Activated T-cell treated with anti-CD3 and anti-CD28 coated beads for 4 hours (primary cell): ENCODE results near the gene EFCAB6.

ENCODE experiments used
- DNase-seq: peaks from one replicate; pipeline ENCODE4 v3.0.0-alpha.2; 2020

EFCAB6 gene

DNA sequence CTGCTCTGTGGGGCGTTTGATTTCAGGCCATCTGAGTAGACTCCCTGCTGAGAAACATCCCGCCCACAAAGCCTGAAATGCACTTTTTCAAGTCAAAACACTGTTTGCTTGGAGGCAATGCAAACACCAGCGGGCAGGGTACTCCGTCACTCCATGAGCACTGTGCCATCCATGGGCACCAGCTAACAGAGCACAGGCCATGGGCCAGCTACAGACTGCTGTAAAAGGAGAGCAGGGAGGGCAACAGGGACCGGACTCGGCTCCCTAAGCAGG is 16.6 kb upstream of the EFCAB6 start:
- DNase-seq = no peak

- DNase-seq = no peak
Measured at GRCh38 chr22:43827926-43828724, 16.0 kb upstream of the EFCAB6 start.

DNA sequence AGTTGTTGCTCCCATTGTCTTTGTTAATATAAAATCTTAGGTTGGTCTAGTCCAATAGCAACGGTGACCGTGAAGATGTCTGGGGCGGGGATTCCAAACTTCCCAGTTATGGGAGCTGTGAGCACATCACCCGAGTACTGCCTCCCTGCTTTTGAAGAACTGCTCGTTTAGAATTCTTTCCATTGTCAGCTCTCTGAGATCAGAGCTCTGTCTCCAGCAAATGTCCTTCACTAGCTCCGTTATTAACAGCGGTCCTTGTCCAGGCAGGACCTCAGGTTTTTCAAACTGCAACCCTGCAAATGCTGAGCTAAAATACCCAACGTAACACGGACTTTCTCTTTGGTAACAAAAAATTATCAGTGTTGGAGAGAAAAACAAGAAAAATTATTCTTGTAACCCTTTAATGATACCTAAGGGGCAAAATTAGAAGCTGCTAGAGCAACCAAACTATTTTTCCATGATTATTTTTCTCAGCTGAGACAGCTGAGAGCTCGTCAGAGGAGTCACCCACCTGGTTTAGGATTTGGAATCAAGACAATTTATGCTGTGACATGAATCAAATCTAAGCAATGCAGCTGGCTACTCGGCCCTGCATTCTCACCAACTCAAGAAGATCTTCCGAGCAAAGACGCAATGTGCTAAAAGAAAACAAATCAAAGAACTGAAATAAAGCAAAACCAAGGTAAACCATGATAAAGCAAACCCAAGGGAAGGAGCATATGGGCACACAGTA is 15.1 kb upstream of the EFCAB6 start:
- DNase-seq = no peak

DNA sequence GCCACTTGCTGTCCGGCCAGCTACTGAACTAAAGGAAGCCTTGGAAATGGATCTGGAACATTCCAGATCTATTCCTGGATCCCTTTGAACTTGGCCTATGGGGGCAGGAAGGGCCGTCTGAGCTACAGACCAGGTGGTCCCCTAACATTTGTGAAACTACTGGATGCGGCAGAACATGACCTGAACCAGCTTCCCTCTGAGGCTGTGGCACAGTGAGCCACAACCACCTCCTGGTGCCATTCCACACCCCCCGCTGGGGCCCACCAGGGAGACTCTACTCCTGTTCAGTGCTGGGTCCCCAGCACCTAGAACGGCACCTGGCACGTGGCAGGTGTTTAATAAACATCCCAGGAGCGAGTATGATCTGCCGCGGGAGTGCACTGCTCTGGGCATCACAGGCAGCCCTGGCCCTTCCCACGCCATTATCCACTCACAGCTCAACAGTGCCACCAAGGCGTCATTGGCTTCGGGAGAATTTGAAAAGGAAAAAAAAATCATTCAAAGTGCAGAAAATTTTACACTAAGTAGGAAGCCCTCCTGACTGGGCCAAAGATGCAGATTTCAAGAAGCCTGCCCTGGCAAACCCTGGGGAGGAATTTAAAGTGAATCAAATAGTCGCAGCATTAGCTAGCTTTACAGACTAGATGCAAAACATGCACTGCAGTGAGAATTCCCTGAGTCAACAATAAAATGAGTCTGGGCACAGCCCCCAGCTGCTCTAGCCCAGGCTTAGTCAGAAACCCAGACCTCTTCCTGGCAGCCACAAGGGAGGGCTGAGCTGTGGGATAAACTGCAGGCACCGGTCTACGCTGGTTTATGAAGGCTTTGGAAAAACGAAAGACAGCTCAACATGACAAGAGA is 14.3 kb upstream of the EFCAB6 start:
- no peak for DNase-seq

GRCh38 chr22:43825651-43826050 is 13.5 kb upstream of the EFCAB6 start:
- DNase-seq = no peak

DNA sequence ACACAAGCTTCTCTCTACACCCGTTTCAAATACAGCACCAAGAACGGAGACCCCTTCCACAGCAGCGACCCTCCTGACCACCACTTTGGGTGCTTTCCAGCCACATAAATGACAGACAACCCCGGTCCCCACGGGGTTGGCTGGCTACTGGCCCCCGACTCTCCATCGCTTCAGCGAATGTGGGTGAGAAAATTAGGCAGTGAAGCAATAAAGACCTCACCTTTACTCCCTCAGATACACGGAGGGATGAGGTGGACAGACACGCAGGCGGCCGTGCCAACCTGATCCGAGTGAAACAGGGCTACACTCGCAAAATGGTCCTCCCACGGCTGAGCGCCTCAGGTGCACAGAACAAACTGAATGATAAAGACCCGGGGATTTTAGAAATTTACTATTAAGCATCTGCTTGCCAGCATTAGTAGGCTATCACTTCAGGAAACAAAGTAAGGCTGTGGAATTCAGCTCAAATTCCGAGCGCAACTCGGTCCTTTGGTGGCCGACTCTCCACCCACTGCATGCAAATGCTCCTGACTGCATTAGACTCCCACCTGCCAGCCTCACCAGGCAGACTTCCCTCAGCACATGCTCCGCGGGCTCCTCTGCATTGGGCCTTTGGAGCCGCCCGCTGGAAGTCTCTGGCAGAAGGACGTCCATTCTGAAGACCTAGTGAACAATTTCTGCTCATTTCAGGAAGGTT is 12.8 kb upstream of the EFCAB6 start:
- no peak for DNase-seq

DNA sequence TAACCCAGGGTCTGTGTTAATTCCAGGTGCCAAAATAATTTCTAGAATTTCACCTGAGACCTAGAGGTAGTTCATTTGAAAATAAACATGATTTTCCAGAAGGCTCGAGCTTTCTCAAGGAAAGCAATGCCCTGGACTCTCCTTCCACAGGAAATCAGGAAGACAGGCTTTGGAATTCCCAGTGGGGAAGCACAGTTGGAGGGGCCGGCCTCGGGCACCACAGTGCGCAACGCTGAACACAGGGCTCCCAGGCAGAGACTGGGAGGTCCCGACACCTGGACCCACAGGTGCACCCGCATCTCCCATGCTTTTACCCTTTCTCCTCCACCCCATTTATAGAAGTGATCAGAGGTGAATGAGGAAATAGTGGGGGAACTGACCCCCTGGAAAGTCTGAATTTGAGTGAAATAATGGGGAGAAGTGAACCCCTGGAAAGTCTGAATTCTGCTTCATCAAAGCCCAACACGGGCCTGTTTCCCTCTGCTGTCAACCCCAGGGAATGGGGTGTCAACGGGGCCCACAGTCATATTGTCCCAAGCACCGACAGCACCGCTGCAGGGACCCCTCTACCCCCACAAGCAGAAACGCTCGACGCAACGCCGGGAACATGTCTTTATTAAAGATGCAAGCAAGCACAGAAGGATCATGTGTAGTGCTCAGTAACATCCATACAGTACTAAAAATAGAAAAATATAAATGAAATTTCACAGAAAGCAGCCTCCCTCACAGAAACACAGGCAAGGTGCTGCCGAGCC is 12.0 kb upstream of the EFCAB6 start:
- DNase-seq = no peak

- DNase-seq = no peak
Measured at GRCh38 chr22:43823353-43823908, 11.3 kb upstream of the EFCAB6 start.

GRCh38 chr22:43821606-43822425 is 9.7 kb upstream of the EFCAB6 start:
- DNase-seq = no peak

DNA sequence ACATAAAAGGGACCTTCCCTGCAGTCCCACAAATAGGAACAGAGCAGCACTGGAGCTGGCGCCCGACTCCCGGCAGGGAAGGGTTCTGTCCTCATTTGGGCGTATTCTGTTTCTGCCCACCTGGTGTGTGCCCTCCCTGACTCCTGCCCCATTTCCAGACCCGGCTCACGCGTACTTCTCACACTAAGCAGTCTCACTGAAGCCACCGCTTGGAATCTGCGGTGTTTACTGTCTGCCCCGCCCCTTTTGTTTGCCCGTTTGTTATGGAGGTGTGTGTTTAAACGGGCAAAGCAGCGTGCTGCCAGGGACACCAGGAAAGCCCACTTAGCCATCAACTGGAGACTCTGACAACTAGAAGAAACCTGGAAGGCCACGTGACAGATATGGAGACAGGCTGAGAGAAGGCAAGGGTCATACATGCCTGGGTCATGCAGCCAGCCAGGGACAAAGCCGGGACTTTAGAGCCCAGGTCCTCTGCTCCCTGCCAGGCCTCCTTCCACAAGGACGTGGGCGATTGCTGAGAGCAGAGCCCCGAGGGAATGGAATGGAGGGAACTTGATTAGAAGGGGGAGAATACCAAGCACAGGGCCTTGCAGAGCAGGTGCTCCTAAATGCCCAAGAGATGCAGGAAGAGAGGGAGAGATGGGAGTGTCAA is 8.7 kb upstream of the EFCAB6 start:
- no peak for DNase-seq

GRCh38 chr22:43819931-43820640 is 8.0 kb upstream of the EFCAB6 start:
- no peak for DNase-seq

DNA sequence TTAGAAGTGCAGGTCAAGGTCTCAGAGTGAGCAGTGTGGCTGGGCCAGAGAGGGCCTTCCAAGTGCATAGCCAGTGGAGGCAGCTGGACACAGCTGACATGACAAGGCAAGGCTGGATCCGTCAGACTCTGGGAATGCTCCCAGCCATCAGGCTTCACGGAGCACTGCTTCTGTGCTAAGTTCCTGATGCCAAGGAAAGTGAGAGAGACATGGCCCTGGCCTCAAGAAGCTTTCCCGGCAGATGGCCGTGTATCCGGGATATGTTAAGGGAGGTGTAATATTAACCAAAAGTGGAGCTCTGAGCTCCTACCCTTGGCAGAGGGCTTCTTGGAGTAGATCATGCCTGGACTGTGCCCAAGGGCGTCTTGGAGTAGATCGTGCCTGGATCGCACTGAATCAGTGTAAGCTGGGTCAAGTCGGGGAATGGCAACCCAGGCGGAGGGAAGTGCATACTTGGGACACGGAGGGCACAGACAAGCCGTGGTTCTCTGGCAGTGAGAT is 7.4 kb upstream of the EFCAB6 start:
- no peak for DNase-seq

DNA sequence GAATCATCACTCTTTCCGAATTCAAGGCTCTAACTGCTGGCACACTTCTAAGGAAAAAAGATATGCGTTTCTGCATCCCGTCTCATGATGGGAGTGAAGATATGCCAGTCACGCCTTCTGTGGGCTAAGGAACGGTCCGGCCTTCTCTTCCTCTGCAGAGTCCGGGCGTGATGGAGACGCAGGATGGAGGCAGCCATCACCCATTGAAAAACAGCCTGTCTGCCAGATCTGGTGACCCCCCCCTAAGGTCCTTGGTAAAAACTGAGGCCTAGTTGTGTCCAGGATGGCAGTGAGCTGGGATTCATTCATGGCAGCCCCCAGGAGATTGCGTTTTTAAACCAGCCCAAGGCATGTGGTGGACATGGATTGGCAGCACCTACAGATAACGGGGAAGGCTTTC is 6.9 kb upstream of the EFCAB6 start:
- no peak for DNase-seq

- no peak for DNase-seq
Measured at GRCh38 chr22:43817402-43817801, 5.3 kb upstream of the EFCAB6 start.

DNA sequence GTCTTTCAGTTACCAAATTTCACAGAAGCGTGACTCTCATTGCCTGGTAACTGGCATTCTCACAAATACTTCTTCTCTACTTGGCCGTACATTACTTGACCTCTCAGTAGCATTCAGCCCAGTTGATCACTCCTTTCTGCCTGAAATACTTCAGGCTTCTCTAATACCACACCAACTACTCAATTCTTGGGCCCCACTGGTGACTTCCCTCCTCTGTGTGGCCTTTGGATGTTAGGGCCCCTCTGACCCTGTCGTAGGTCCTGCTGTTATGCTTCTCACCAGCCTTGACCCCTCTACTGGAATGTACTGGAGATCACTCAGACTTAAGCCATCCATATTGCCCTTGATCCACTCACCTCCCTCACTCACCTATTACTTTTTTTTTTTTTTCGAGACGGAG is 2.2 kb upstream of the EFCAB6 start:
- DNase-seq = no peak

- no peak for DNase-seq
Measured at GRCh38 chr22:43812890-43813289, 785 bp upstream of the EFCAB6 start.

DNA sequence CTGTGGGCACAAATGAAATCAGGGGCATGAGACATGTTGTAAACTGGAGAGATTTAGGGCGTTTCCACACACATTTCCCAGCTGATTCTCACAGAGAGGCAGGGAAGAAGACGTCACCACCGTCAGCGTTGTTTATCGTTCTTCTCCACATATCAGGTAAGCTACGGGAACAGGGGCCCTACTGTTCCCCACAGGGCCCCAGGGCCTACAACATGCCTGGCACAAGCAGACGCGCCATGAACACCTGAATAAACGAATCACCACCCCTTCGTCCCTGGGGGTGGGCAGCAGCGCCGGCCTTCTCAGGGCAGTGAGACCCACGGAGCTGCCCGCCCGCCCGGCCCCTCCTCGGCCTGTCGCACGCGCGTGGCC is 342 bp downstream of the EFCAB6 start:
- no peak for DNase-seq

- DNase-seq = no peak
Measured at GRCh38 chr22:43802897-43803495, 9.1 kb downstream of the EFCAB6 start.

DNA sequence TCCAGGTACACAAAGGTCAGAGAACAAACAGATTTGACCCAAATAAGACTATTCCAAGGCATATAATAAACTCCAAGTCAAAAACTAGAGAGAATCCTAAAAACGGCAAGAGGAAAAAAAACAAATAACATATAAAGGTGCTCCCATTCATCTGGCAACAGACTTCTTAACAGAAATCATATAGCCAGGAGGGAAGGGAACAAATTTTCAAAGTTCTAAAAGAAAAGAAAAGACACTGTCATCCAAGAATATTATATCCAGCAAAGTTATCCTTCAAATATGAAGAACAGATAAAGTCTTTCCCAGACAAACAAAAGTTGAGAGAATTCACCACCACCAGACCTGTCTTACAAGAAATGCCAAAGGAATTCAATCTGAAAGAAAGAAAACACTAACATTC is 11.1 kb downstream of the EFCAB6 start:
- no peak for DNase-seq
